Activated CD8-positive, alpha-beta memory T cell treated with anti-CD3 and anti-CD28 coated beads, Interleukin-2, amount 50 U/mL, for 4 hours (primary cell): ENCODE measurements around the gene MFGE8.
"Not testable (repeated sequence)": the region's sequence is repeated elsewhere in the genome, so short reads cannot be mapped to it uniquely, and the experiment has no call there.

ENCODE experiments used
- DNase-seq: peaks from one replicate; pipeline ENCODE4 v3.0.0-alpha.2; 2020

Gene MFGE8

GRCh38 chr15:88913017-88913849 lies at the start of gene MFGE8:
Gene MFGE8, minus strand, starts transcription at chr15:88913379. Its CDS starts 60 bp downstream, at chr15:88913319.
- peak; percentile 73 for DNase-seq

DNA sequence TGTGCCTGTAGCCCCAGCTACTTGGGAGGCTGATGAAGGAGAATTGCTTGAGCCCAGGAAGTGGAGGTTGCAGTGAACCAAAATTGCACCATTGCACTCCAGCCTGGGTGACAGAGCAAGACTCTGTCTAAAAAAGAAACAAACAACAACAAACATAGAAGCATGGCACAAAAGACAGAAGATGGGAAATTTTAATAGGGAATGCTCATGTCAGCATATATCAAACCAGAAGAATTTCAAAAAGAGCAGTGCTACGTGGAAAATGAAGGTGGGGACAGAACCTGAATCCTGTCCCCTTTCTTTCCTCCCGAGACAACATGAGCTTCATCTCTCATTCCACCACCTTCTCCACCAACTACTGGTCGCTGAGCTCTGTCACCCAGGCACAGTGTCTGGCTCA lies 46.3 kb upstream of the MFGE8 start:
- DNase-seq: no peak

- no peak for DNase-seq
Observed at GRCh38 chr15:88956906-88957305, 43.7 kb upstream of the MFGE8 start.

GRCh38 chr15:88956263-88956662 lies 43.1 kb upstream of the MFGE8 start:
- DNase-seq: no peak

GRCh38 chr15:88954431-88955277 lies 41.5 kb upstream of the MFGE8 start:
- DNase-seq: no peak

GRCh38 chr15:88950600-88951160 lies 37.5 kb upstream of the MFGE8 start:
- DNase-seq: no peak

GRCh38 chr15:88949734-88950400 lies 36.7 kb upstream of the MFGE8 start:
- no peak for DNase-seq

GRCh38 chr15:88940110-88940675 lies 27.0 kb upstream of the MFGE8 start:
- DNase-seq: no peak

- DNase-seq: no peak
Observed at GRCh38 chr15:88939486-88939806, 26.3 kb upstream of the MFGE8 start.

DNA sequence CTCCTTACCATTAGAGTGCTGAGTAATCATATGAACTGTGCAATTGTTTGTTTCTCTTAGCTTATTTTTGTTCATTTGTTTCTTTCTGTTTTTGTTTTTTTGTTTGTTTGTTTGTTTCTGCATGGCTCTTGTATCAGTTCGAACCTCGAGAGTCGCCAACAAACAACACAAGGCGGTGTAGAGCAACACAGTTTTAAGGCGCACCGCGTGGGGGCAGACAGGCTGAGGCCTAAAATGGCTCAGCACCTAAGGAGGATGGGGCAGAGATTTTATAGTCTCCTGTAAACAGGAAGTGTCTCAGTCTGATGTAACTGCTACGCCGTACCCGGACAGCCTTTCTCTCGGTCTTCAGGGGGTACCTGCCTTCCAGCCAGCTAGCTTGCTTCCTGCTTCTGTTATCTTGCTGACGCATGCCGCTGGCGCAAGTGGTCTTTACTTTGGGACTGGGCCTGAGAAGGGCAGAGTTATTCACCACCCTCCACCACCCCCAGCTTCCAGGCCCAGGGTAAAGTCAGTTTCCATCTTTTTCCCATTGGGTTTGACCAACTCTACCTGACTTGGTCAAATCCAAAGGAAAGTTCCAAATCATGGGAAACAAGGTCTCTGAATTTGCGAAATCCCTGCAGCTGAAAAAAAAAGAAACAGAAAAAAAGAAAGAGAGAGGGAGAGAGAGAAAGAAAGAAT lies 25.8 kb upstream of the MFGE8 start:
- no peak for DNase-seq

DNA sequence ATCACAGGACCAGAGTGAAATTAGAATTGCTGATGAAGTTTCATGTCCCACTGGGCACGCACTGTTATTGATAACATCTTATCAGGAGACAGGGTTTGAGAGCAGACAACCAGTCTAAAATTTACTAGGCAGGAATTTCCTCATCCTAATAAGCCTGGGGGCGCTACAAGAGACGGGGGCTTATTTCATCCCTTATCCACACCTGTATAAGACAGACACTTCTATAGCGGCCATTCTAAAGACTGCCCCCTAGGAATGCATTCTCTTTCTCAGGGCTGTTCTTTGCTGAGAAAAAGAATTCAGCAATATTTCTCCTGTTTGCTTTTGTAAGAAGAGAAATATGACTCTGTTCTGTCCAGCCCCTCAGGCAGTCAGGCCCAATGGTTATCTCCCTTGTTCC lies 21.3 kb upstream of the MFGE8 start:
- DNase-seq: not testable (repeated sequence)

GRCh38 chr15:88932875-88933330 lies 19.7 kb upstream of the MFGE8 start:
- no peak for DNase-seq

- no peak for DNase-seq
Observed at GRCh38 chr15:88932271-88932874, 19.2 kb upstream of the MFGE8 start.

GRCh38 chr15:88930579-88930978 lies 17.4 kb upstream of the MFGE8 start:
- no peak for DNase-seq

DNA sequence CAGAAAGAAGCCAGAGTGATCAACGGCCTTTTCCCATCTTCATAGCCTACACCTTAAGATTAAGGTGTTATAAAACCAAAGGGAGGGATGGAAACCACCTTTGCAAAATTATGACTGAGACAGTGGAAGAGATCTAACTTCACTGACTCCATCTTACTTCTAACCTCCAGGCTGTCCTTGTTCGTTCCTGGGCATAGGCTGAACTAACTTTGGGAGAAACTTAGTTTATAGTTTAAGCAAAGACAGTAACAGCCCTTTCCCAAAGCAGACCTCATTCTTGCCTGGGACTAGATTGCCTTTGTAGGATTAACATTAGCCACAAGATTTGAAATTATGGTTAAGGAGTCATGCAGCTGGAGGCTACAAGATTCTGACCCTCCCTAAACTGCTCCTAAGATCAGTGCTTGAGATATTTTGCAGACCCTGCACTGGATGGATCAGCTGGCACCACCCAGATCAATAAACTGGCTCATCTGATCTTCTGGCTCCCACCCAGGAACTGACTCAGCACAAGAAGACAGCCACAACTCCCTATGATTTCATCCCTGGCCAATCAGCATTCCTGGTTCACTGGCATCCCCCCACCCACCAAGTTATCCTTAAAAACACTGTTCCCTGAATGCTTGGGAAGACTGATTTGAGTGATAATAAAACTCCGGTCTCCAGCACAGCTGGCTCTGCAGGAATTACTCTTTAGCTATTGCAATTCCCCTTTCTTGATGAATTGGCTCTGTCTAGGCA lies 16.3 kb upstream of the MFGE8 start:
- DNase-seq: not testable (repeated sequence)

DNA sequence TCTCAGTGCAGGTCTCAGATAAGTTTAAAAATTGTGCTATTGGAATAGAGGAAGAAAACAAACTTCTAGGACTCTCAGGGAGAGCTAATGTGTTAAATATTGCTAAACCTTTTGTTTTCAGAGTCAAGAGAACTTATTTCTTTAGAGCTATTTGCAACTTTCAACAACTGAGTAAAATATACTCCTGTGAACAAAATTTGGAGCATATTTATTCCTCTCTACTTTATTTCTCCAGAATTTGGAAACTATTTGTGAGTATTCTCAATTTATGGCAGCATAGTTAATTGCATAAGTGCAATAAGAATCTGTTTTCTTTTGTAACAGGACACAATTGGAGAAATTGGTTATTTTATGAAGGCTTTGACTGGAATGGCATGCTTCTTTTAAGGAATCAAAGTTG lies 15.0 kb upstream of the MFGE8 start:
- DNase-seq: not testable (repeated sequence)

- not testable (repeated sequence) for DNase-seq
Observed at GRCh38 chr15:88925648-88926047, 12.5 kb upstream of the MFGE8 start.

DNA sequence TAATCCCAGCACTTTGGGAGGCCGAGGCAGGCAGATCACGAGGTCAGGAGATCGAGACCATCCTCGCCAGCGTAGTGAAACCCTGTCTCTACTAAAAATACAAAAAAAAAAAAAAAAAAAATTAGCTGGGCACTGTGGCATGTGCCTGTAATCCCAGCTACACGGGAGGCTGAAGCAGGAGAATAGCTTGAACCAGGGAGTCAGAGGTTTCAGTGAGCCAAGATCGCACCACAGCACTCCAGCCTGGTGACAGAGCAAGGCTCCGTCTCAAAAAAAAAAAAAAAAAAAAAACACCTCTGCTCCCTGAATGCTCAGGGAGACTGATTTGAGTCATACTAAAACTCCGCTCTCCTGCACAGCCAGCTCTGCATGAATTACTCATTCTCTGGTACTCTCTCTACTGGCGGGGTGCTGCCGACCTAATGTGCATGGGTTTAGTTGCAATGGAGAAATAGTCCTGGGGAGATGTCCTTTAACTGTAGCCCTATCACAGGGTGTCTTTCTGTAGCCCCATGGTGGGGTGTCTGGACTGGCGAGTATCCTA lies 7.8 kb upstream of the MFGE8 start:
- not testable (repeated sequence) for DNase-seq

- DNase-seq: no peak
Observed at GRCh38 chr15:88920186-88920891, 7.2 kb upstream of the MFGE8 start.

GRCh38 chr15:88918738-88919137 lies 5.6 kb upstream of the MFGE8 start:
- DNase-seq: no peak
